MG63 (cell line): ENCODE results near the gene DGKD. TPM values are rescaled to one million over a fixed set of nuclear protein-coding genes. Genes with fewer than 3 reads are reported as not detected.

ENCODE experiments used
- DNase-seq: peaks from one replicate; pipeline ENCODE4 v3.0.0-alpha.2; 2020
- H3K27me3 ChIP-seq: fragments of 250-450 bp; sonication (Bioruptor Pico); 2 replicates; pipeline ENCODE4 v1.5.1; 2020; ENCODE audit warnings: mild to moderate bottlenecking, moderate library complexity
- H3K36me3 ChIP-seq: fragments of 250-450 bp; sonication (Bioruptor Pico); 2 replicates; pipeline ENCODE4 v1.5.1; 2020; ENCODE audit warnings: mild to moderate bottlenecking, moderate library complexity
- H3K4me3 ChIP-seq: fragments of 250-450 bp; sonication (Bioruptor Pico); 2 replicates; pipeline ENCODE4 v1.5.1; 2020; ENCODE audit warnings: mild to moderate bottlenecking, moderate library complexity
- H3K9me3 ChIP-seq: fragments of 250-450 bp; sonication (Bioruptor Pico); 2 replicates; pipeline ENCODE4 v1.5.1; 2020; ENCODE audit warnings: mild to moderate bottlenecking, moderate library complexity
- total RNA-seq: library from RNA; depleted of rRNA; stranded (reverse); fragments of >200 nt; shearing (Covaris generic); gene quantifications from 2 replicates; pipeline ENCODE4 v1.2.3, GENCODE V29; 2014; ENCODE audit warnings: low replicate concordance

Gene DGKD
- total RNA-seq, 1 experiment from 2014 or later = 8.8 TPM

DNA sequence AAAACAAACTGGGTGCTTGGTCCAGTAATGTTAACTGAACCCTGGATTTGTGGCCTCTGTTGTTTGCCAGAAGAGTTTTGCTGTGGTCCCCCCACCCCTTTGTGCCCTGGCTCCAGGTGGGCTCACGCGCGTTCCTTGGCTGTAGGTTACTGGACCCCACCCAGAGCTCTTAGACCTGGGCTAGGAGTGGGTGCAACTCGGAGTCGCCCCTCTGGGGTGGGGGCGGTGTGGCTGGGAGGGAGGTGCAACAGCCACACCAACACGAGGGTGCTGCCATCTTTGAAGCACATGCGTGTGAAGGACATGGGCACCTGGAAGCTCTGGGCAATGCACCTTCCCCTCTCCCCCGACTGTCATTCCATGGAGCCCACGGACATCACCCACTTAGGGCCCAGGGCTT, 119.6 kb downstream of the DGKD start:
- no peaks in the 10 kb centered on the region for H3K27me3 ChIP-seq
- no peaks in the 10 kb centered on the region for H3K9me3 ChIP-seq
- DNase-seq = no peak
- H3K36me3 ChIP-seq = peaks cover 18% of the 10 kb centered on the region; the same call in 1 of the 2 replicates
- no peak overlapping the region for H3K4me3 ChIP-seq

GRCh38 chr2:233474308-233475160, 120.2 kb downstream of the DGKD start:
- no peaks in the 10 kb centered on the region for H3K9me3 ChIP-seq
- H3K36me3 ChIP-seq = peaks cover 15% of the 10 kb centered on the region; the same call in 1 of the 2 replicates
- DNase-seq = no peak
- H3K27me3 ChIP-seq = no peaks in the 10 kb centered on the region
- H3K4me3 ChIP-seq = no peak overlapping the region

GRCh38 chr2:233476063-233476410, 121.7 kb downstream of the DGKD start:
- Histone ChIP-seq H3K9me3 (no peaks in the 10 kb centered on the region), H3K27me3 (no peaks in the 10 kb centered on the region), H3K4me3 (no peak overlapping the region), H3K36me3 (peaks cover 22% of the 10 kb centered on the region)
- no peak for DNase-seq

DNA sequence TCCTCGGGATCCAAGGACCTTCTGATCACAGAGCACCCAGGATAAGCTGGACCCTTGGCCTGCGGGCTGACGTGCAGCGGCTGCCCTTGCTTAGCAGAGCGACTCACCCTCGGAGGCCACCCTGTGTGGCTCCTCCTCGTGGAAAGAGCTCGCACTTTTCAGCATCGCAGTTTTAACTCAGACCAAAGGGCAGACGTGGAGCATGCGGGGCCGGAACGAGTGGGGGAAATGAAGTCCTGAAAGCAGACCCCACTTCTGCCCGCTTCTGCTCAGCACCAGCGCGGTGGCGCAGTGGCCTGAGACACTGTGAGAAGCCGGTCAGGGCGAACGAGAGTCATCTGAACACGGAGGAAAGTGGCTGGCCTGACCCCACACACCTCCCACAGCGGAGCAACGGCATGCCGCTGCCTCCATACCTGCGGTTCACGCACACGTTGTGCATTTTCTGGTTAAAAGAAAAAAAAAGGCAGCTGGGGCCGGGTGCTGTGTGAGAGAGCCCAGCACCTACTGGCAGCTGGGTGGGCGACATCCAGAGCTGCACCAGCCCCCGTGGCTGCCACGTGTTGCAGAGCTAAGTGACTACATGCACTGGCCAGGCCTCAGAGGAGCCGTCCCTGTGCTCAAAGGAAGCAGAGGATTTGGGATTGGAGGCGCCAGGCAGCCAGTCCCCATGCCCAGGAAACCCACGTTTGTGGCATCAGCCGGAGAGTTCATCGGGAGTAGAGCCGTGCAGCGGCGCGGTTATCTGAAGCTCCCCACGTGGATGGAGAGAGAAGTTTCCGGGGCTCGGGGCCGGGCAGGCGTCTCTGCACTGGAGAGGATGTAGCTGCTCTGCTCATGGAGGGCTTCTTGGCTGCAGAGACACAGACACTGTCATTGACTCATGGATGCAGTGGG, 122.6 kb downstream of the DGKD start:
- H3K9me3 ChIP-seq = no peaks in the 10 kb centered on the region
- H3K36me3 ChIP-seq = peaks cover 24% of the 10 kb centered on the region
- DNase-seq = no peak
- no peak overlapping the region for H3K4me3 ChIP-seq
- H3K27me3 ChIP-seq = no peaks in the 10 kb centered on the region

DNA sequence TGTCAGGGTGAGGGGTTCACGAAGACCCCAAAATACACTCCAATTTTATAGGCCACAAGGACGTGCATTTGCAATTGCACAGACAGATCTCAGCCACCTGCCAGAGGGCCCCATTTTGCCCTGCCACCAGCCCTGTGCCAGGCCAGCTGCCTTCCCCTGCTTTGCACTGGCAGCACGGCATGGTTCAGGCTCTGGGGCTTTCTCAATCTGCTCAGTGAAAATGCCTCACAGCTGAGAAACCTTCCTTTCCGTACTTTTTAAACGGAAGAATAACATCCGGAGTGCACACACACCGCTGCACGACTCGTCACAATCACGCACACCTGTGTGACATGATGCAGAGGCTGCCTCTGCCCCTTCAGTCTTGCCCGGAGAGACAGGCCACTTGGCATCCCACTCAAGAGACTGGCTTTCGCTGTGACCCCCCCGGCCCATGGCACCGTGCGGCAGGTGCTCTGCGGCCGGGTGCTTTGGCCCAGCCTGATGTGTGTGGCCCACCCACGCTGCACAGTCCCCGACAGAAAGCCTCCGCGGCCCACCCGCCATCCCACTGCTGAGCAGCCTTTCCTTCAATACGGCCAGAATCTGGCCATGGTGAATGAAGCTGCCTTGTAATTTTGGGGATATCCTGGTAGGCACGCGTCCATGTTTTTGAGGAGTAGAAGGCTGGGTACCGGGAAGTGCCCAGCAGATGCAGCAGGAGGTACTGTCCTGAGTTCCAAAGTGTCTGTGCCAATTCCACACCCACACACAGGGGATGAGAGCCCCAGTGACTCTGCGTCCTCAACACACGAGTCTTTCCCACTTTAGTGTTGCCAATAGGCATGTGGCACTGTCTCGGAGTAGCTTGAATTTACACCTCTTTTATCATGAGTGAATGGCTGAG, 123.5 kb downstream of the DGKD start:
- H3K9me3 ChIP-seq = no peaks in the 10 kb centered on the region
- no peaks in the 10 kb centered on the region for H3K27me3 ChIP-seq
- H3K4me3 ChIP-seq = no peak overlapping the region
- no peak for DNase-seq
- peaks cover 26% of the 10 kb centered on the region for H3K36me3 ChIP-seq

DNA sequence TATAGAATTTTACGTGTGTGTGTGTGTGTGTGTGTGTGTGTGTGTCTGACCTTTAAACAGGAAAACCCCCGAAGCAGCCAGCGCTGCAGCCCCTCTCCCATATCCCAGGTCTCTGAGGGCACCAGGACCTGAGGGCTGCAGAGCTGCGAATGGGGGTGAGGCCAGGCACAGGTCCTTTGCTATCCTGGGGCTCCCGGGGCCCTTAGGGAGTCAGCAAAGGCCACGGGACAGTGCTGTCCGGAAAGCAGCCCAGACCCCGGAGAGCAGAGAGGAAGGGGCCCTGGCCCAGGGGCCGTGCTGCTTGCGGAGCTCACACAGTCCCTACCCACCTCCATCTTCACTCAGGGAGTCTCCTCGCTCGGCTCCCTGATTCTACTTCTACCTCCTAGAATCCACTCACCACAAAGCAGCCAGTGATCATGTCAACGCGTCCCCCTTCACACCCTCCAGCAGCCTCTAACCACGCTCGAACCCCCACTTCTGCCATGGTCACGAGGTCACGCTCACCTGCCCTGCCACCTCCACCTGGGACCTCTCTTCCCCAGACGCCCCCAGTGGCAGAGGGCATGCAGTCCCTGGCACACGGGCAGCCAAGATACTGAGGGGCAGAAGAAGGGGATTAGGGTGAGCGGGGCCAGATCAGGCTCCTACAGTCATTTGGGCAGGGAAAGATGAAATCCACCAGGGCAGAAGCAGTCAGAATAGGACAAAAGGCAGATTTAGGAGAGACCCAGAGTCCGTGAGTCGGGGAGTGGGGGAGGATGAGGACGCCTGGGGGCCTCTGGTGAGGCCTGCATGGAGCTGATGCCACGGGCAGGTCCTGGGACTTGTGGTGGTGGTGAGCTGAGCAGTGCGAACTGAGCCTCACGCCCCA, 125.6 kb downstream of the DGKD start:
- Histone ChIP-seq H3K36me3 (peaks cover 46% of the 10 kb centered on the region), H3K4me3 (no peak overlapping the region), H3K27me3 (no peaks in the 10 kb centered on the region), H3K9me3 (no peaks in the 10 kb centered on the region)
- no peak for DNase-seq

DNA sequence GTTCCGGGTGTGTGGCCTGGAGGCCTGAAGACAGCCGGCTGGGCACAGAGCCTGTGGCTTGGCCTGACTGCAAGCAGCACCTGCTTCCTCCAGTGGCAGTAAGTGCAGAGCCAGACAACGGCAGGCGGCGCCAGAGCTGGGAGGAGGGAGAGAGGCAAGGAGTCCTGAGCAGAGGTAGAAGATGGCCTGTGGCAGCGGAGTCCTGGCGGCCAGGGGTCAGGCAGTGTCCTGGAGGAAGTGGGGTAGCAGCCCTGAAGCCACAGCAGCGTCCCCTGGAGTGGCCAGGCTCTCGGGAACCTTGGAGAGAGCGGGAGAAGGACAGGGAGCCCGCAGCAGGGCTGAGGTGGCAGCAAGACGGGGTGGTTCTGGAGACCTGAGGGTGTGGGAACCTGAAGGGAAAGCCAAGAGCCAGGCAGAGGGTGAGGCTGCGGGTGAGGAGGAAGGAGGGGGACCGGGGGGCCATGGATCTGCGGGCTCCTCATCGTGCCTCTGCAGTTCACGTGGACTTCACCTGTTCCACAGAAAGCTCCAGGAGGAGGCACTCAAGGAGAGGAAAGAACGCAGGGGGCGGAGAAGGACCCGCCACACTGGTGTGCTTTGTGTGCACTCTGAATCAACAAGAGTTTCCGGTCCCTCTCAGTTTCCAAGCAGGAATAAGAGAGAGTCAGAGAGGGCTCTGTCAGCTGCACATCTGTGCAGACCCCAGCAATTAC, 126.4 kb downstream of the DGKD start:
- peak; percentile 80 for DNase-seq

DNA sequence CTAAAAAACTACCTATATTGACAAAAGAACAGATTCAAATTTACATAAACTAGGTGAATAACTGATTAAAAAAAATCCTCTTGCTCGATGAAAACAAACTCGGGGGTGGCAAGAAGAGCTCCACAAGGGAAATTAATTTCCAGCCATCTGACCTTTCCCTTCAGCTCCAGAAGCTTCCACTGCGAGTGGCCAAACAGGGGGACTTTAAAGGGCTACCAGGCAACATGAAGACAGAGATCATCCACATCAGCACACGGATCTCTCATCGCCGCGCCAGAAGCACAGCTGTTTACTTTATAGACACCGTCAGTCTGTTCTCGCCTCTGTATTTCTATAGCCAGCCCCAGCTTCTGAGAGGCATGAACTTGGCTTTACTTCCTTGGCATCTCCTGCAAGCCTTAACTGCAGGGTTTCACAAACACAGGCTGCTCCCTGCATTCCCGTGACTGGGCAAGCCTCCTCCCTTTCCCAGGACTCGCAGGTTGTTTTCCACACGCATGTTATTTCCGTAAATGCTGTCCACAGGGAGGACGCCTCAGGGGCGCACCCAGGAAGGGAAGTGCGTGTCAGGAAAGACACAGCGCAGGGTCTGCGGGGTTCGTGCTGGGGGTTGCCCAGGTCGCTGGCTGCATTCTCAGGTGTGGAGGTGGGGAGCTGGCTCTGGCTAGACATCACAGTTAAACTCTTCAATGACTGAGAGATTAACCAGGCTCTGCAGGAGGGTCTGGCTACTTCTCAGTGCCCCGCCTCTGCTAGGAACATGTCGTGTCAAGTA, 127.3 kb downstream of the DGKD start:
- Histone ChIP-seq H3K36me3 (peaks cover 58% of the 10 kb centered on the region), H3K27me3 (no peaks in the 10 kb centered on the region), H3K4me3 (no peak overlapping the region), H3K9me3 (no peaks in the 10 kb centered on the region)
- peak; percentile 64 for DNase-seq

More for the DNA sequence above, 126.4 kb downstream of the DGKD start:
- Histone ChIP-seq H3K27me3 (no peaks in the 10 kb centered on the region), H3K9me3 (no peaks in the 10 kb centered on the region), H3K4me3 (no peak overlapping the region), H3K36me3 (peaks cover 54% of the 10 kb centered on the region)

GRCh38 chr2:233482616-233483015, 128.3 kb downstream of the DGKD start:
- Histone ChIP-seq H3K9me3 (no peaks in the 10 kb centered on the region), H3K36me3 (peaks cover 60% of the 10 kb centered on the region), H3K4me3 (no peak overlapping the region), H3K27me3 (no peaks in the 10 kb centered on the region)
- DNase-seq = no peak

GRCh38 chr2:233485726-233486125, 131.4 kb downstream of the DGKD start:
- Histone ChIP-seq H3K4me3 (no peak overlapping the region), H3K36me3 (peaks cover 57% of the 10 kb centered on the region), H3K27me3 (no peaks in the 10 kb centered on the region), H3K9me3 (no peaks in the 10 kb centered on the region)
- DNase-seq = no peak

GRCh38 chr2:233486357-233486756, 132.1 kb downstream of the DGKD start:
- H3K4me3 ChIP-seq = no peak overlapping the region
- peaks cover 57% of the 10 kb centered on the region for H3K36me3 ChIP-seq
- DNase-seq = no peak
- no peaks in the 10 kb centered on the region for H3K27me3 ChIP-seq
- no peaks in the 10 kb centered on the region for H3K9me3 ChIP-seq

DNA sequence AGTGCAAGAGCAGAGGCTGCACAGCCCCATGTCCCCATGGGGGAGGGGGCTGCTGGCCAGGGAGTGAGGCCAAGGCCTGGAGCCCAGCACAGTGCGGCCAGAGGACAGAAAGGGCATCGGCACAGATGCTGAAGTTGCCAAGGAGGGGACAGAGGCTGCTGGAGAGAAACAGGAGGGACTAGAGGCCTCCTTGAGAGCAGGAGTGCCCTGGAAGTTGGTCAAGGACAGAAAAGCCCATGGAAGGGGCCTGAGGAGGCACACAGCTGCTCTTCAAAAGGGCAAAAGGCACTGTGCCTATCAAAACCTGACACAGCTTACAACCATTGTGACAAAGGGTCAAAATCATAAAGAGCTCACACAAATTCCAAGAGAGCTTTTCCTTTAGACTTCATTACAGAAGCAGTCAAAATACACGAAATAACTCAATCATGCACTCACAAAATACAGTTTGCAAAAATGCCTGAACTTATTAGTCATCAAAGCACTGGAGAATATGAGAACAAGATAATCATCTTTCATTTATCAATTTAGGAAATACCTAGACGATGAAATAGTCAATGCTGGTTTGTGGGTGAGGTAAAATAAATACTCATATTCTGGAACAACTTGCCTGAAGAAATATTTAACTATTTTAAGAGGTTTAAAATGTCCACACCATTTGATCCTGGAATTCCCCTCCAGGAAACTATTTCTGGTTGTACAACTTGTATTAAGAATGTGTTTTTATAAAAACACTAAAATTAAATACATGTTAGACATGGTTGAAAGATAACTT, 132.7 kb downstream of the DGKD start:
- H3K4me3 ChIP-seq = no peak overlapping the region
- peak; percentile 23 for DNase-seq

DNA sequence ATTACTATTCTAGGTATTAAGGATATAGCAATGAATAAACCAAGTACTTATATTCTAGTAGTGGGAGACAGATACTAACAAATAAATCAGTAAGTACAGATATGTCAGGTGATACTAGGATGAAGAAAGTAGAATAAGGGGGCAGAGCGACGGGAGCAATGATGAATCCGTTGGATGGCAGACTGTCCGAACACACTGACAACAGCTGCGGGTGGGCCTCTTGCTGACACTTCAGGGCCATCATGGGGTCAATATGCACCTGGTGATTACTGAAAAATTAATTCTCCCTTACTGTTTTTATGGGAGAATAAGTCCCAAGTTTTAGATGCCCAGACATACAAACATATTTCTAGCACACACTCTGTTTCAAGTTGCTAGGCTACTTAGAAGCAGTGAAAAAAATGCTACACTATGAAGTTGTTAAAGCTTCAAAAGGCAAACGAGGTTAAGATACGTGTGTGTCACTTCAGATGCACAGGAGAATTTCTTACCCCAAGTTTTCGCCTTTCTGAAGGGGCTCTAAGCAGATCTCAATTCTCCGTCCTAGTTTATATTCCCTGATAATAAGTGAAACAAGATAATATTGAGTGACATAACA, 133.6 kb downstream of the DGKD start:
- Histone ChIP-seq H3K27me3 (no peaks in the 10 kb centered on the region), H3K36me3 (peaks cover 65% of the 10 kb centered on the region), H3K4me3 (no peak overlapping the region), H3K9me3 (no peaks in the 10 kb centered on the region)
- DNase-seq = no peak

More for the DNA sequence above, 132.7 kb downstream of the DGKD start:
- Histone ChIP-seq H3K36me3 (peaks cover 61% of the 10 kb centered on the region), H3K27me3 (no peaks in the 10 kb centered on the region), H3K9me3 (no peaks in the 10 kb centered on the region)

DNA sequence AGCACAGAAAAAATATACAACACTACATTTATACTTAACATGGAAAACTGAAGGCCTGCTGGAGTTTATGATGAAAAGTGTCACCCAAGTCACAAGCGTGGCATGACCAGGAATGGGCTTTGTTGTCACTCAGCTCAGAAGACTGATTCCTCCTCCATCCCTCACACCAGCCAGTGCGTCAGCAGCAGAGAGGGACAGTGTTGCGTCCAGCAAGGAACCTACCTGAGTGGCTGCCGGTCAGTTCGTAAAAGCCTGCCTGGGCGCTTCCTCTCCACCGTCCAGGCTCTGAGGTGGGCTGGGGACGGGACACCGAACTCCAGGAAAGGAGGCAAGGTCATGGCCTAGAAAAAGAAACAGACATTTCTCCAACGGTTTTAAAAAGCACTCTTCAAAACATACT, 134.8 kb downstream of the DGKD start:
- DNase-seq = no peak
- no peaks in the 10 kb centered on the region for H3K27me3 ChIP-seq
- H3K9me3 ChIP-seq = no peaks in the 10 kb centered on the region
- H3K36me3 ChIP-seq = peaks cover 55% of the 10 kb centered on the region
- H3K4me3 ChIP-seq = no peak overlapping the region
